ENCODE data around the gene DNASE1L2.

DNA sequence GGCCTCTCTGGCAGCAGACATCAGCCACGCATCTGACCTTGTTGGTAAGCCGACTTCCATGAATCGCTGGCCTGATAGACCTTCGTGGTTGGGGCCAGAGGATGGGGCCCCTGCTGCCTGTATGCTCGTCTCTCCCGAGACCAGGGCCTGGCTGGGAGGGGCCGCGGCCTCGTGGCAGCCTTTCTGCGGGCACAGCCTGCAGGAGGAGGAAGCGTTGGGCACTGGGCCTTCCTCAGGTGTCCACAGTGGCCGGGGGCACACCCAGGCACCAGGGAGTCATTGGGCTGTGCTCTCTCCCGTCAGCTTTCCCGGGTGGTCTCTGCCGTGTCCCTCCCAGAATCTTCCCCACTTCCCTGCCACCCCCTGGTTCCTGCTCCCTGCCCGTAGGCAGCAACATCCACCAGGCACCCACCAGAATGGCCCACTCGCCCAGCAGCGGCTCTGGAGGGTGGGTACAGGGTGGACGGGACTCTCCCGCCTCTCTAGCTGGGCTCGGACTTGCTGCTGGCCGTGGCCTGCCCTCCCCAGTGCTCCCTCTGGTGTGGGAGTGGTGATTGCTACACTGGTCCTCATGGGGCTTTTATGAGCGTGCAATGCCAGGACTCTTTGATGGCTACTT, 6.5 kb upstream of the DNASE1L2 start:
- TF ChIP-seq, protein P1, sequence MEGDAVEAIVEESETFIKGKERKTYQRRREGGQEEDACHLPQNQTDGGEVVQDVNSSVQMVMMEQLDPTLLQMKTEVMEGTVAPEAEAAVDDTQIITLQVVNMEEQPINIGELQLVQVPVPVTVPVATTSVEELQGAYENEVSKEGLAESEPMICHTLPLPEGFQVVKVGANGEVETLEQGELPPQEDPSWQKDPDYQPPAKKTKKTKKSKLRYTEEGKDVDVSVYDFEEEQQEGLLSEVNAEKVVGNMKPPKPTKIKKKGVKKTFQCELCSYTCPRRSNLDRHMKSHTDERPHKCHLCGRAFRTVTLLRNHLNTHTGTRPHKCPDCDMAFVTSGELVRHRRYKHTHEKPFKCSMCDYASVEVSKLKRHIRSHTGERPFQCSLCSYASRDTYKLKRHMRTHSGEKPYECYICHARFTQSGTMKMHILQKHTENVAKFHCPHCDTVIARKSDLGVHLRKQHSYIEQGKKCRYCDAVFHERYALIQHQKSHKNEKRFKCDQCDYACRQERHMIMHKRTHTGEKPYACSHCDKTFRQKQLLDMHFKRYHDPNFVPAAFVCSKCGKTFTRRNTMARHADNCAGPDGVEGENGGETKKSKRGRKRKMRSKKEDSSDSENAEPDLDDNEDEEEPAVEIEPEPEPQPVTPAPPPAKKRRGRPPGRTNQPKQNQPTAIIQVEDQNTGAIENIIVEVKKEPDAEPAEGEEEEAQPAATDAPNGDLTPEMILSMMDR (IDR thresholded peaks at IDR 0.05), result no peak
- no peak for TF ChIP-seq POLR2AphosphoS5 (IDR thresholded peaks at IDR 0.05)

All from suprapubic skin (tissue), 3 donors.